ENCODE results near the gene ATAT1.
A peak's percentile ranks its signal among the peaks of the same experiment; 100 is the strongest.

Gene ATAT1

DNA sequence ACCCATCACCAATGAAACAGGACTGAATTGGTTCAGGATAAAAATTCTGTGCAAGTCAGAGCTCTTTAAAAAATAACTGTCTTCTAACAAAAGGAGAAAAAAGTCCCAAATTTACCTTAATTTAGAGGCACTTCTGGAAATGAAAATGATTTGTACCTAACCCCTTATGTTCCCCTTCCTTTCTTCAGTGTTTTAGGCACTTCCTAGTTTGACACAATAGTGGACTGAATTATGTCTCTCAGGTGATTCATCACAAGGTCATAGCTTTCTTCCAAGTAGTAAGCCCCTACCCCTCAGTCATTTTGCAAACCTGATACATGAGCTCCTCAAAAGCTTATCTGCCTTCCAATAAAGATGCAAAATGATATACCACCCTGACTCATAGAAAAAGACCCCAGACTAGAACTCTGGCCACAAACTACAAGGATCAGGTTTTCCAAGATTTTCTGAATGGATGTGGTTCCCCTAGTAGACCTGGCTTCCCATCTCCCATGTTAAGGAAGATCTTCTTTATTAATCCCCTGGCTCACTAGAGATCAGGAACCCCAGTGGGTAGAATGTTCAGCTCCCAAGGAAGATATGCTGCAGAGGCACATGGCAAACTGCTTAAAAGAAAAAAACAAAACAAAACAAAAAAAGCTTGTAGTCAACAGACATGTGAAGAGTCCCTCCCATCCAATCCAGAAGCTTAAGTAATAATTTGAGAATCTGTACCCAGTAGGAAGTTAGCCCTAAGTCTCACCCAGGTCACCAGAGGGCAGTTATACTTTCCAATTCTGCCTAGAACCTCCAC, 13.2 kb upstream of the ATAT1 start:
- DNase-seq = no peak

DNA sequence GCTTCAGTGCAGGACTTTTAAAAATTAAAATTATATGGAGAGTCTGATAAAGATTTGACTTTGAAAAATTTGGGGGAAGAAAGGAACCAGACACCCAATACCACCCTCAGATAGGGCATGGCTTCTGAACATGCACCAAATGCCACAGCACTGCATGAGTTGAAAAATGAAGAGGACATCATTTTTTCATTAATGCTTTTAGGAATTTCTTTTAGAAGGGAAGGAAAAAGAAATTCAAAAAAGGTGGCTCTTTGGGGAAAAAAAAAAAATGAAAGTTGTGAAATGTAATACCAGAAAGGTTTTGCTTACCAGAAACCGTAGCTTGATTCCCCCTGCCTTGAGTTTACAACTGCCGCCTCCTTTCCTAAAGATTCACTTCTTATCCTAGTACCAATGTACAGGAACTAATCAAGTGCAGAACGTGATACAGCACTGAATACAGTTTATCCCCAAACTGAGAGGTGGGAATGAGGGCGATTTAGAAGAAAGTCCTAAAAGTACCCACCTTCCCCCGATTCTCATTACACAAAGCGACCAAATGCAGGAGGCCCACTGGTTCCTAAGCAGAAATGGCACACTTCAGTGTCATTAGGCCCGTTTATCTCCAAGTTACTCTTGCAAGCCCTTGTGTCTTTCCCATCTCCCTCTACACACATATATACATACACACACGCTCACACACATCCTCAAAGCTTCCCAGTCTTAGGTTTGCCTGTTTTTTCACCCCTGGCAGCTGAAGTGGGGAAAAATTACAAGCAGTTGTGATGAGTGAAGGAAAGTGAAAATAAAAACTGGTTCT, 12.4 kb upstream of the ATAT1 start:
- no peak for DNase-seq

DNA sequence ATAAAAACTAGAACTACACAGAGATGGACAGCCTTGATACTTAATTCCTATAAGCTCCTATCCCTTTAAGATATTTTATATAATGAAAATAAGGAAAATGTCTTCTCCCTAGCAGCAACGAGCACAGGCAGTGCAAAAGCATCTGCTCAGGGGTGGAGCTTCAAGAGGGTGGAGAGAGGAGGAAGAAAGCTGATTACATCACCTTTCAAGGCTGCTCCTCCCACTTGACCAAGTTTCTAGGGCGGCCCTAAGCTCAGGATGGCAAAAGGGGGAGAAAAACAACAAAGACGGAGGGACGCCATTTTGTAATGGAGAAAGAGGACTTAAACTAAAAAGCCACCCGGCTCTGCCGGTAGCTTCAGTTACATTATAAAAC, 11.8 kb upstream of the ATAT1 start:
- DNase-seq = peak; percentile 79 to 80

DNA sequence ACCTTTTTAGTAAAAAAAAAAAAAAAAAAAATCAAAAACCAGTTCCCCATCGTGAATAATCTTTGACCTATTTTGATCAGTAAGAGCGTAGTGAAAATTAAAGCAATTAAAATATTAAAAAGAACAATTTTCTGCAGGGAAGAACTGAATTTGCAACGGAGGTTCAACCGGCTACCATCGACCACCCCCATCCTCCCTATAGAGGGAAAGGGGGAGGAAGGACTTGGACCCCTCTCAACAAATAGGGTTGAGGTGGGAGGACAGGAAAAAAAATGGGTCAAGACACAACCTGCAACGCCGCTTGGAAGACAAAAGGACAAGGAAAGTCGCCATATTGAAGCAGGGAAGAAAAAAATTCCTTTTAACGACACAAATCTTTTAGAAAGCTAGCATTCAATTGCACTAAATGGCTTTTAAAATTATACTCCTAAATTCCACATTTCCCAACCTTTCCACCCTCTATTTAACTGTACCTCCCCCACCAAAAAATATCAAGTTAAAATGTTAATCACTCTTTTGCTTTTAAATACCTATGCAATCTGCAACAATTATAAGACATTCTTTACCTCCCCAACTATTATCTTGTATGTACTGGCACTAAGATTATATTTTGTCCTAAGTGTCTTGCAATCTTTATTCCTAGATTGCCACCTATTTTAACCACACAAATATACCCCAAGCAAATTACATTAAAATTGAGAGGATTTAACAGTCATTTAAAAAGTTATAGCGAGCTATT, 11.3 kb upstream of the ATAT1 start:
- DNase-seq = no peak

DNA sequence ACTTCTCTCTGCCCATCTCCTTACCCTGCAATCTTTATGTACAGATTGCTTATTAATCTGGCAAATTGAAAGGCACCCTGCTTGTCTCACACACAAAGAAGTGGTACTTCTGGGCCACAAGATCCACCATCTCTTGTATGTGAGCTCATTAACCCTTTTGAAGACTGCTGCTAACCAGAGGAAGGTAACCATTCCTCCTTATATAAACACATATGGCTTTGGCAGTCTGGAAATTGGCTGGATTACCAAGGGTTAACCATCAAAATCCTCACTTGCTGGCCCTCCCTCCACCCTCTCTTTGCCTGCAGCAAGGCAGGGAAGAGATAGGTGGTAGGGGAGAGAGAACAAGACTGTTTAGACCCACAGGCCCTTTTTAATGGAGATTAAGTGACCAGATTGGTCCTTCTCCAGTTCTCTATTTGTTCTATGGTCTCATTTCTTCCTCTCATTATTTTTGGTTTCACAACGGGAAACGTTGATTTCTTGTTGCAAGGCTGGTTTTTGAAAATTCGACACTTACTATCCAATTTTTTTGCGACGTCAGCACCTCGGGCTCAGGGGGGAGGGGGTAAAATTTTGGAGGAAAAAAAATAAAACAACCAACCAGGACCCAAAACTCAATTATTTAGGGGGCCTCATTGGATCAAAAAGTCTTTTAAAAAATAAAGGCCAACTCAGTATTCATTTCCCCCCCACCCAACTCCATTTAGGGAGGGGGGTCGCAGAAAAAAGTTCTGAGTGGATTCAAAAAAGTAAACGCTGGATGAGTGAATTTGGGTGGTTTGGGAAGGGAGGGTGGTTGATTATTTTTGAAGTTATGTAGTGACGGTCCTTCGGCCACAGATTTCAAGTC, 10.5 kb upstream of the ATAT1 start:
- no peak for DNase-seq

DNA sequence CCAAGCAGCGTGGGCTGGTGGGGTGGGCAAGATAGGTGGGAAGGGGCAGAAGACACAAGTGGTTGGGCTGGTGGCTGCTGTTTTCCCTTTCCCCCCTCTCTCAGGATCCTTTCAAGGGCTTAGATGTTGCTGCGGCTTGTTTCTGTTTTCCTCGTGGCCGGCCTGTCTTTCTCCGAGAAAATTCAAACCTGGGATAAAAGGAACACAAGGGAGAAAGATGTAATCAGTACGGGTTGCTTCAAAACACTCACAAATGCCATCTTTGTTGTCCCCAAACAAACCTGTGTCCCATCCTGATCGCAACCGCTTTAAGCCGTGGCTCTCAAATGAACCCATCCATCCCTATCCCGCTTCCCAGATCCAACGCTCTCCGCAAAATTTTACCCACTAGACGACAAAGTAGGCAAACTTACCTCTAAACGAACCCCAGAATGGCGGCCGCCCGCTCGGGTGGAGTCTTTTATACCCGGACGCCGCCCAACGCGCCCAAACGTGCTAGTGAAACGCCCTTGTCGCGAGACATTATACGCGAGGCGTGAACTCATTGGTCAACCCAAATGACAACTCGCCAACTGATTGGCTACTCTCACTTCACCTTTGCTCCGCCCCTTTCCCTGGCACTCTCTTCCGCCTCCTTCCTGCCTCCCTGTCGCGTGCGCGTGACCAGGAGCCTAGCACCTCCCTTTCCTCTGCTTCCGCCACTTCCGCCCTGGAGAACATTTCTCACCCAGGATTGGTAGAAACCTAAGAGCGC, 9.7 kb upstream of the ATAT1 start, which contains the start of gene PPP1R10:
Gene PPP1R10 (minus strand): TSS at position 433 of the 754 bp plus-strand sequence. CDS start 7,299 bp downstream, outside the sequence.
- DNase-seq = peak; percentile 96 to 98

DNA sequence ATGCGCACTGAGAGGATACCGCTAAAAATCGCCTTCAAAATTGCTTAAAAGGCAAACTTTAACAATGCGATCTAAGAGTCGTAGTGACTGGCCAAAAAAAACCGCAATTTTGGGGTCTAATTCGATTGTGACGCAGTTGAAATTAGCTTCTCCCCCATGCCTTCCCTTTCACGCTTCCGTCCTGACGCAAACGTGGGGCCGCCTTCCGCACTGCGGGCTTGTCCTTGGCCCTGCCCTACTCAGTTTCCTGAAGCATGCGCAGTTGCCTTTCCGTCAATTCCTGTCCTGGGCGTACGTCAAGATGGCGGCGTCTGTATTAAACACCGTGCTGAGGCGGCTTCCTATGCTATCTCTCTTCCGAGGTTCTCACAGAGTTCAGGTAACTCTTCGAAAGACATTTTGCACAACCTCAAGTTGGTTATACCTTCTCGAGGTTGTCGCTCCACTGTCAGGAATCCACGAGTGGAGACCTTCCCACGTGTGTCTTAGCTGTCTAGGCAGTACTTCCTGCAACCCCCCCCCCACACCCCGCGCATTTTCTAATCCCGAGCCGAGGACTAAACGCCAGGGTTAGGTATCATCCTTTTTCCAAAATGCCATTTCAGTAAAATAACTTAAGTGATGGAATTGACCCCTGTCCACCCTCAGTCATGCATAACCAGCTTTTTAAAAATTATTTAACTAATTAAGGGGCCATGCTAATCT, 9.0 kb upstream of the ATAT1 start, which contains the start of gene MRPS18B:
Gene MRPS18B (plus strand): TSS at position 276 of the 705 bp plus-strand sequence. CDS start 26 bp downstream, at position 302.
- DNase-seq = peak; percentile 97 to 99

DNA sequence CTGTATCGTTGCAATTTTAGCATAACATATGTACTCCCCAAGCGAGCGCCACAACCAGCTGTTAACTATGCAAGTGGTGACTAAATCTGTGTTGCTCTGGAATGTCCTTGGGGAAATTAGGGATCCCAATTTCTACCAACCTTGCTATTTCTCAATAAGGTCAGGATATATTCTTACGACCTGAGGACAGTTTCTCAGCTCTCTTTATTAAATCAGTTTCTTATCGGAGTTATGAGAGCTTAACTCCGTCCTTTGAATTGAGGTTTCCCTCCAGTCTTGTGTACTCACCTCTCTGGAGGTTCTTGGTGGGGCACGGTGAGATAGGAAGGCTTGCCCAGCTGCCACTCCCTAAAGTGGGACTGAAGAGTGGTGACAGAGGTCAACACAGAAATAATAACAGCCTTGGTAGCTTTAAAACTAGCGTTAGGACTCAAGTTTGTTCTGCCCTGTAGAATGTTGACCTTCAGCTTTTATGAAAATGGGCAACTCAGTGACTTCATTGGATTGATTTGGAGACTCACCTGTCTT, 8.3 kb upstream of the ATAT1 start:
- DNase-seq = no peak

DNA sequence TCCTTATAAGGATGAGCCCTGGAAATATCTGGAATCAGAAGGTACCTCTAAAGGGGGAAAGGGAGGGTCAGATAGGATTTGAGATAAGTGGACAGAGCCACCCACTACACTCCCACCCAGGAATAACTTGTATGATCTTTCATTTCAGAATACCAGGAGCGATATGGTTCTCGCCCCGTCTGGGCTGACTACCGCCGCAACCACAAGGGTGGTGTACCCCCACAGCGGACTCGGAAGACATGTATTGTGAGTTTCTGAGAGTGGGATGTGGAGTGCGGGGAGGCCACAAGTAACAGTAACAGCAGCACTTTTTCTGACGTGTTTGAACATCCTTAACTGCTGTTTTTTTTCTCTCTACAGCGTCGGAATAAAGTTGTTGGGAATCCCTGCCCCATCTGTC, 7.1 kb upstream of the ATAT1 start:
- DNase-seq = no peak

DNA sequence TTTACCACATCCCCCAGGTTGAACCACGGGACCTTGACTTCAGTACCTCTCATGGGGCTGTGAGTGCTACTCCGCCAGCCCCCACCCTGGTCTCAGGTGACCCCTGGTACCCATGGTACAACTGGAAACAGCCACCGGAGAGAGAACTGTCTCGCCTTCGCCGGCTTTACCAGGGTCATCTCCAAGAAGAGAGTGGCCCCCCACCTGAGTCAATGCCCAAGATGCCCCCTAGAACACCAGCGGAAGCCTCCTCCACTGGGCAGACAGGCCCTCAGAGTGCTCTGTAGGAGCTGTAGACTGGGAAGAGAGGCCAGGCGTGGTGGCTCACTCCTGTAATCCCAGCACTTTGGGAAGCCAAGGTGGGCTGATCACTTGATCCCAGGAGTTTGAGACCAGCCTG, 1.2 kb upstream of the ATAT1 start:
- no peak for DNase-seq

DNA sequence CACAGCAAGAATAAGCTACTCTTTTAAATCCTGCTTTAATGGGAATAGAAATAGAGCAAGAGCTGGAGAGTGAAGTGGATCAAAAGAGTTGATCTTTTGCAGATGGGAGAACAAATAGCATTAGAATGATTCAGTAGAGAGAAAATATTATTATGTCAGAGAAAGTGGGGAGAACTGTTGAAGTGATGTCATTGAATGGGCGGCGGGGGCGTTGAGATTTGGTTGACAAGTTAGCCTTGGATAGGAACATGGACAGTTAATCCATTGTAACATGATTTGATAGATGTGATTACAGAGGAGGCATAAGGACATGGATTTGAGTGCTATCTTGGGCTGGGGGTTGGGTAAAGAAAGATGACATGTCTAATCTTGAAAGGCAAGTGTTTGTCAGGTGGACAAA, 9.2 kb downstream of the ATAT1 start:
- no peak for DNase-seq

DNA sequence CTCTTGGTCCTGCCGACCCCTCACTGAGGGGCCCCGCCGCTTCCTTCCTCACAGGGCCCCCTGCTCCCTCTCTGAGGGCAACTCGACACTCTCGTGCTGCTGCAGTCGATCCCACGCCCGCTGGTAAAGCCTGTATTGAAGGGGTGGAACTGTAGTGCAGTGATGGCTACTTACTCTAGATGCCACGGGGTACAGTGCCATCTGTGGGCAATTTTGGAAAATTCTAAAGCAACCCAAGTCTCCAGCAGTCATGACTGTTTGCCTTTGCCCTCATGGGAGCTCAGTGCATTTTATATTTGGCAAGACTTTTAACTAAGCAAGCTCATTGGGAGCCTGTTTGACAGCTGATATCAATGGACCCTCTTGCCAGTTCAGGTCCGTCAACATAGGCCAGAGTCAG, 13.8 kb downstream of the ATAT1 start:
- DNase-seq = no peak

DNA sequence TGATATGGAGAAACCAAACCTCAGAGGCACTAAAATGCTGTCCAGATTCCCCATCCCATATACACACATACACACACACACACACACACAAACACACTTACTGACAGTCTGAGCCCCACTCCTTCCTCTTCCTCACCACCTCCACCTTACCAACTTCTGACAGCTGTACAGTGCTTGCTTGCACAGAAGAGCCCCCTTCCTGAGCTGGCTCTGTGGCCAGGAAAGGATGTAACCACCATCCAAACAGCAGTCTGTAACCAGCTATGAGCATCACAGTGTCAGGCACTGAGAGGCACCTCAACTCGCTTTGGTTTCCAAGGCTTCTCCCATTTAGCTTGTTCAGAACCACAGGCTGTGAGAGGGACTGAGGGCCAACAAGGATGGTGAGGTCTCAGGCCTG, 14.4 kb downstream of the ATAT1 start:
- DNase-seq = no peak

DNA sequence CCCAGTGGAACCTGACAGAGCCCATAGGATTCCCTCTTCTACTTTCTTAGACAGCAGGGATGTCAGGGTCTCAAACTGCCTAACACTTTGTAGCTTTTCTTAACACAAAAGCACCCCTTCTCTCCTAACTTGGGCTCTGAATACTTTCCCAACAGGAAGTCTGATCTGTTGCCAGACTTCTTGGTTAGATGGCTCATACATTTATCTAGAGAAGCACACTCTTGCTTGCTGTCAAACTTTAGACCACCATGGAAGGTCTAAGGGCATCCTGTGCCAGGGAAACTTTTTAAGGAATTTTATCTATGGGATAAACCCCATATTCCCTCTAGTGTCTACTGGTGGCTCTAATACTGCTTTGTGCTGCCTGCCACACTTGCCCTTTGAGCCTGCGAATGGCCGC, 17.0 kb downstream of the ATAT1 start:
- no peak for DNase-seq

DNA sequence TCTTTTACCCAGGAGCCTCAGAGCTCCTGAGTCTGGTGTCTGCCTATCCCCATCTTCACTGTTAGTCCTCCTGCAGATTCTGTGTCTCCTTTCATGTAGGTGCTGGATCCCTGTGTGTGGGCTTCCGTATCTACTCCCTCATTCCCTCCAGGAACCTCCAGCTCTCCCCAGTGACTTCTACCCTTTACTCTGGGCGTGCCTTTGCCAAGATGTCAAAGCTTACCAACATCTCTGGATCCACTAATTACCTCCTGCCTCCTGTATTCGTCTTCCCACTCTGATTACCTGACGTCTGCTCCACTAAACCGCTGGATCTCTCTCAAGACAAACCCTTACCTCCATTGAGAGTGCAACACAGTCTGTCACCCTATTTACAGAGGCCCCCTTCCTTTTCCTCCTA, 18.1 kb downstream of the ATAT1 start:
- DNase-seq = no peak

DNA sequence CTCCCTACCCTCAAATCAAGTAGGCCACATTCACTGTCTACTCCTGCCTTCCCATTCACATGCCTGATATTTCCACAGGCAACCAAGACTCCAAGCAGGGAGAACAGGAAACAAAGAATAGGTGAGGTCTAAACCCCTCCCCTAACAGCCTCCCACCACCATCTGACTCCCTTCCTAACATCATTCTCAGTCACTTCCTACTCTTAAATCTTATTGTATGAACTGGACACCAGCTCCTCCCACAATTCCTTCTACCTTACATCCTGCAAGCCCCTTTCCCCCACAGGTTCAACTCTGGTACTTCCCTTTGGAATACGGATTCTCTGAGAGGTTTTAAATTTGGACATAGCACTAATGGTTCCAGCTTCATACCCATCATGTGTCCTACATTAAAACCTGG, 19.3 kb downstream of the ATAT1 start:
- DNase-seq = no peak

DNA sequence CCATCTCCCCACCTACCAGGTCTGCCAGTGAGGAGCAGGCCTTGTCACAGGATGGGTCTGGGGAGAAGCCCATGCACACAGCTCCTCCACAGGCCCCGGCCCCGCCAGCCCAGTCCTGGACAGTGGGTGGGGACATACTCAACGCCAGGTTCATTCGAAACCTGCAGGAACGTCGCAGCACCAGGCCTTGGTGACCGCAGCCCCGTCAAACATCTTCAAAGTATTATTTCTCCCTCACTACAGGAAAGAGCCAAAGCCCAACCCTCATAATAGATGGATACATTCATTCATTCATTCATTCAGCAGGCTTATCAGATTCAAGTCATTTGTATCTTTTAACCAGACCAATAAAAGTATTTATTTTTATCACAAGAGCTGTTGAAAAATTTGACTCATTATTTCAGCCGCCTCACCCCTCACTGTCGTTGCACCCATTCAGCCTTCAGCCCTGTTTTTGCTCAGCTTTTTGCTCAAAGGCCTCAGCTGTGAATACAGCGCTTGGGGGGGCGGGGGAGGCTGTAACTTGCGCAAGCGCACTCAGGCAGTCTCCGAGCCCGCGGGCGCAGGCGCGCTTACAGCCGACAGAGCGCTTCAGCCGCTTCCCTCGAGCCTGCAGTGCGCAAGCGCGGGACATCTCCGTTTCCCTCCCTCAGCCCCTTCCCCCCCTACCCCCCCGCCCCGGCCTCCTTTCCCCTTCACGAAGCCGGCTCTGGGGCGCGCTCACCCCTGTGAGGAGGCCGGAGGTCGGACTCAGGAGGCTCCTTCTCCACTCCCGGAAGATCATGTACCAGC, 20.0 kb downstream of the ATAT1 start, which contains the start of gene C6orf136:
Gene C6orf136 (plus strand): TSS at position 684 of the 792 bp plus-strand sequence. CDS start 99 bp downstream, at position 783.
- DNase-seq = peak; percentile 90 to 92

DNA sequence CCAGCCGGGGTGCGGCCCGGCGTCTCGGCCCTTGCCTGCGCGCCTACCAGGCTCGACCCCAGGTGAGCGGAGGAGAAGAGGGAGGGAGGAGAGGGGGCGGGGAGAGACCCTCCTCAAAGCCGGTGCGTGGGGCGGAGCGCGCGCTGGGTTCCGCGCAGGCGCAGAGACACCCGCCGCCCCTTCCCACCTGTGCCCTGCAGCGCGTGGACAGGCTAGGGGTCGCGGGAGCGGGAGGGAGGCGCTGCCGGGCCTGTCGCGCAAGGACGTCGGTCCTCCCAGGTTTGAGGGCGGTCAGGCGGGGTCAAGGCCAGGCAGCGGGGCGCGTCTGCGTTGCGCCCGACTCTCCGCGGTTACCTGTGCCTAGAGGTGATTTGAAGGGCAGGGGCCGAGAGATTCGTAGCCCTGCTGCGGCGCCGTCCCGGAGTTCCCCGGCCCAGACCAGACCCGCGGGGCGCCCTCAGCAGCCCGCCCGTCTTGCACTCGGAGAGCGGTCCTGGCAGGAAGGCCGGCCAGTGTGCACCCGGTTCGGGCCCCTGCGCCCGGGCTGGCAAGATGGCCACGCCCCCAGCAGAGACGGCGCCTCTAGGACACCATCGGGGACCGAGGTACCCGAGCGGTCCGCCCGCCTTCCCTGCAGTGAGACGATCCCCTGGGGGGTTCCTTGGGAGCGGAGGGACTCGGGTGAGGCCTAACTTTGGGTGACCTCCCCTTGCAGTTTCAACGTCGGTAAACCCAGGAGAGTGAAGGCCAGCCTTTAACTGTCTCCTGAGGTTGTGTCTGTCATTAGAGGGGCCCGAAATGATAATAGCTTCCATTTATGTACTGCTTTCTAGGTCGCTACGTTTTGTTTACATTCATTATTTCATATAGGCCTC, 20.8 kb downstream of the ATAT1 start:
- peak; percentile 50 to 69 for DNase-seq

DNA sequence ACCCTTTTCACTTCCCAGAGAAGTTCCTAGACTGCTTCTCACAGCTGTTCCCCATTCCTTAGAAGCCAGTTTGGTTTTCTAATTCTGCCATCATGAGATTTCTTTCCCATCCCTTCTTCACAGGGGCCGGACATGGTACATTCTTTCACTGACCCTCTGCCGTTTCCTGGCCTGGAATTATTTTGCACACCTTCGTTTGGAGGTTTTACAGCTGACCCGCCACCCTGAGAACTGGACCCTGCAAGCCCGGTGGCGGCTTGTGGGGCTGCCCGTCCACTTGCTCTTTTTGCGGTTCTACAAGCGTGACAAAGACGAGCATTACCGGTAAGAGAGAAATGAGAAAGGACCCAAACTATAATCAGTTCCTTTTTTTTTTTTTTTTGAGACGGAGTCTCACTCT, 24.5 kb downstream of the ATAT1 start:
- no peak for DNase-seq

Measured in activated CD4-positive, alpha-beta T cell treated with anti-CD3 and anti-CD28 coated beads, Interleukin-2, amount 50 U/mL, for 4 hours (primary cell).